ENCODE results near the gene TSR3.

- TF ChIP-seq CTCF (IDR thresholded peaks at IDR 0.05), result no peak
- TF ChIP-seq POLR2A (IDR thresholded peaks at IDR 0.05), result no peak
Measured at GRCh38 chr16:1387331-1387730, 35.7 kb upstream of the TSR3 start.

All from testis (tissue), 2 donors.